H4 (cell line): ENCODE measurements around the gene NPAS3. TPM values are rescaled to one million over a fixed set of nuclear protein-coding genes. Genes with fewer than 3 reads are reported as not detected.

Source experiments
- DNase-seq: peaks from one replicate; pipeline ENCODE4 v3.0.0-alpha.2; 2015; ENCODE audit warnings: low spot score
- total RNA-seq: library from RNA; depleted of rRNA; stranded (reverse); fragments of >200 nt; shearing (Covaris generic); gene quantifications from 2 replicates; pipeline ENCODE4 v1.2.3, GENCODE V29; 2014

Gene NPAS3
- total RNA-seq, 1 experiment from 2014 or later, result 2.6 TPM

- DNase-seq, result no peak
These were observed 773.1 kb downstream of the NPAS3 start for GRCh38 chr14:33711811-33712216.

GRCh38 chr14:33714527-33715226 is 776.0 kb downstream of the NPAS3 start:
- DNase-seq, result no peak

GRCh38 chr14:33715227-33715528 is 776.5 kb downstream of the NPAS3 start:
- no peak for DNase-seq

- DNase-seq, result no peak
These were observed 778.2 kb downstream of the NPAS3 start for GRCh38 chr14:33716921-33717320.

GRCh38 chr14:33717866-33718265 is 779.2 kb downstream of the NPAS3 start:
- DNase-seq, result no peak

GRCh38 chr14:33720284-33720787 is 781.7 kb downstream of the NPAS3 start:
- DNase-seq, result no peak

- no peak for DNase-seq
These were observed 788.0 kb downstream of the NPAS3 start for GRCh38 chr14:33726685-33727084.

- DNase-seq, result no peak
These were observed 788.9 kb downstream of the NPAS3 start for GRCh38 chr14:33727606-33728005.

- DNase-seq, result no peak
These were observed 789.4 kb downstream of the NPAS3 start for GRCh38 chr14:33728010-33728498.

GRCh38 chr14:33730156-33730555 is 791.5 kb downstream of the NPAS3 start:
- no peak for DNase-seq

GRCh38 chr14:33732175-33732574 is 793.5 kb downstream of the NPAS3 start:
- DNase-seq, result no peak

- DNase-seq, result no peak
These were observed 794.6 kb downstream of the NPAS3 start for GRCh38 chr14:33733310-33733709.

- DNase-seq, result no peak
These were observed 795.0 kb downstream of the NPAS3 start for GRCh38 chr14:33733721-33734120.

GRCh38 chr14:33734387-33734786 is 795.7 kb downstream of the NPAS3 start:
- DNase-seq, result no peak

GRCh38 chr14:33736299-33736825 is 797.7 kb downstream of the NPAS3 start:
- DNase-seq, result no peak

- DNase-seq, result no peak
These were observed 798.3 kb downstream of the NPAS3 start for GRCh38 chr14:33736979-33737378.

GRCh38 chr14:33737446-33737845 is 798.8 kb downstream of the NPAS3 start:
- DNase-seq, result no peak

GRCh38 chr14:33738029-33738428 is 799.4 kb downstream of the NPAS3 start:
- DNase-seq, result no peak

- no peak for DNase-seq
These were observed 799.8 kb downstream of the NPAS3 start for GRCh38 chr14:33738491-33738890.

- no peak for DNase-seq
These were observed 801.9 kb downstream of the NPAS3 start for GRCh38 chr14:33740531-33740930.

GRCh38 chr14:33742166-33742565 is 803.5 kb downstream of the NPAS3 start:
- no peak for DNase-seq

GRCh38 chr14:33745163-33745562 is 806.5 kb downstream of the NPAS3 start:
- DNase-seq, result no peak

- no peak for DNase-seq
These were observed 809.1 kb downstream of the NPAS3 start for GRCh38 chr14:33747749-33748148.

GRCh38 chr14:33754261-33754660 is 815.6 kb downstream of the NPAS3 start:
- DNase-seq, result no peak
